GM12878 (cell line): ENCODE data around the gene ENTREP1. TPM values are rescaled to one million over a fixed set of nuclear protein-coding genes. Genes with fewer than 3 reads are reported as not detected.

Source experiments
- ATAC-seq: fragments of 200-7000 bp; cut with Tn5 transposase; 3 replicates; pipeline ENCODE4 v1.9.1; 2020; ENCODE audit warnings: mild to moderate bottlenecking, moderate library complexity
- BruUV-seq: library from RNA; stranded (reverse); fragments of 400-500 nt; replicated peaks from 2 replicates; lab custom pipeline; 2021; lab: Mats Ljungman, UMichigan
- CTCF ChIA-PET: fragments of 300-600 bp; sonication (Branson Sonifier 250); formaldehyde crosslinking; extraction: SDS; loops from one replicate; lab custom pipeline; 2021; ENCODE audit warnings: inconsistent platforms; lab: Yijun Ruan, JAX
- POLR2A ChIA-PET: fragments of 350-600 bp; formaldehyde crosslinking; extraction: SDS; loops from one replicate; lab custom pipeline; 2021; ENCODE audit warnings: inconsistent platforms; lab: Charles Lee
- RAD21 ChIA-PET: fragments of 300-600 bp; sonication (Branson Sonifier 250); formaldehyde crosslinking; loops from one replicate; lab custom pipeline; 2023; ENCODE audit warnings: antibody characterized with exemption; ENCODE audit not compliant: unreplicated experiment; lab: Charles Lee
- SMC1A ChIA-PET: fragments of 300-600 bp; sonication (Branson Sonifier 250); formaldehyde crosslinking; loops from one replicate; lab custom pipeline; 2023; ENCODE audit not compliant: unreplicated experiment, uncharacterized antibody; lab: Charles Lee
- DNase-seq: peaks from one replicate; pipeline ENCODE4 v3.0.0-alpha.2; 2011; ENCODE audit warnings: low read depth, low spot score
- FAIRE-seq: peaks from 3 replicates; lab custom pipeline; 2011; peaks lifted over from hg19 to GRCh38; lab: Jason Lieb, UNC
- H2AFZ ChIP-seq: 2 replicates; pipeline ENCODE4 v1.6.0; 2011; ENCODE audit warnings: low read depth, low read length, control low read depth; ENCODE audit not compliant: control insufficient read depth
- H3K27ac ChIP-seq: 2 replicates; pipeline ENCODE4 v1.5.1; 2011; ENCODE audit warnings: control low read depth; ENCODE audit not compliant: control insufficient read depth, insufficient read depth
- H3K27me3 ChIP-seq, 2 experiments: replicated peaks in 1 of 2; 2 replicates each; pipeline versions ENCODE4 v1.6.0 to v1.6.1; 2011; ENCODE audit warnings: low read length in 1 of 2; ENCODE audit not compliant: control insufficient read depth in 2 of 2, insufficient read depth in 2 of 2
- H3K36me3 ChIP-seq, 2 experiments: 2 replicates each; pipeline ENCODE4 v1.5.1; 2011; ENCODE audit warnings: low read length in 1 of 2; ENCODE audit not compliant: control insufficient read depth in 2 of 2, insufficient read depth in 2 of 2
- H3K4me1 ChIP-seq: 2 replicates; pipeline ENCODE4 v1.6.1; 2011; ENCODE audit warnings: mild to moderate bottlenecking, low read length, moderate library complexity, mixed read lengths; ENCODE audit not compliant: control insufficient read depth, insufficient read depth
- H3K4me2 ChIP-seq: 2 replicates; pipeline ENCODE4 v1.6.0; 2011; ENCODE audit warnings: control low read depth; ENCODE audit not compliant: control insufficient read depth, insufficient read depth
- H3K4me3 ChIP-seq: fragments of 200-600 bp; sonication (generic); 2 replicates; pipeline ENCODE4 v1.5.1; 2016
- H3K79me2 ChIP-seq: 2 replicates; pipeline ENCODE4 v1.6.0; 2011; ENCODE audit warnings: low read length; ENCODE audit not compliant: control insufficient read depth, insufficient read depth
- H3K9ac ChIP-seq: 2 replicates; pipeline ENCODE4 v1.8.0; 2011; ENCODE audit warnings: low read length, control low read depth, mixed read lengths; ENCODE audit not compliant: control insufficient read depth, insufficient read depth
- H3K9me3 ChIP-seq: replicated peaks from 3 replicates; pipeline ENCODE4 v1.5.1; 2011; ENCODE audit warnings: mild to moderate bottlenecking, low read length; ENCODE audit not compliant: control insufficient read depth, insufficient read depth
- H4K20me1 ChIP-seq: 2 replicates; pipeline ENCODE4 v1.6.0; 2011; ENCODE audit not compliant: control insufficient read depth, insufficient read depth
- CHD1 ChIP-seq: IDR thresholded peaks from 2 replicates; pipeline ENCODE4 v1.6.1; 2012; ENCODE audit warnings: low read depth, low read length, improper control_type of control experiment
- EP300 ChIP-seq, 2 experiments: fragments of 150-350 bp in 1 of 2; IDR thresholded peaks; 2 replicates each; pipeline ENCODE4 v1.6.1; 2011 to 2012; ENCODE audit warnings: low read depth in 2 of 2, low read length in 2 of 2, borderline replicate concordance in 1 of 2, improper control_type of control experiment in 1 of 2, inconsistent platforms in 1 of 2; ENCODE audit not compliant: control insufficient read depth in 1 of 2
- MYC ChIP-seq: IDR thresholded peaks from 2 replicates; pipeline ENCODE4 v1.6.1; 2011; ENCODE audit warnings: mild to moderate bottlenecking, low read length, moderate library complexity, inconsistent platforms; ENCODE audit not compliant: insufficient read depth, insufficient replicate concordance, insufficient read length, severe bottlenecking
- PML ChIP-seq: IDR thresholded peaks from 2 replicates; pipeline ENCODE4 v1.6.1; 2012; ENCODE audit warnings: low read length, inconsistent platforms
- TCF7 ChIP-seq: IDR thresholded peaks from 2 replicates; pipeline ENCODE4 v1.6.1; 2014; ENCODE audit warnings: antibody characterized with exemption, borderline replicate concordance
- ZNF274 ChIP-seq: IDR thresholded peaks from one replicate; pipeline ENCODE4 v1.8.0; 2011; ENCODE audit not compliant: insufficient read length, insufficient read depth
- WGBS: methylation state at CpG from one replicate; pipeline ENCODE4 v1.1.6; 2016; ENCODE audit warnings: low lambda C conversion rate; ENCODE audit not compliant: insufficient replicate concordance, insufficient coverage; ENCODE audit errors: missing lambda C conversion rate; 5-methylcytosine and 5-hydroxymethylcytosine counted together
- in situ Hi-C: fragments of 300-500 bp; cut with MboI; formaldehyde crosslinking; loops from 9 replicates; pipeline ENCODE4 v1.14.3; 2018; ENCODE audit warnings: mixed read lengths
- intact Hi-C: fragments of 100-400 bp; cut with micrococcal nuclease; formaldehyde crosslinking; loops from one replicate; pipeline ENCODE4 v1.14.2; 2022; ENCODE audit not compliant: unreplicated experiment
- polyA plus RNA-seq, 11 experiments: library from polyadenylated mRNA; depleted of rRNA in 4 of 11; unstranded in 6 of 11; stranded (reverse) in 5 of 11; fragments of >200 nt; fragmentation: Nextera tagmentation in 4 of 11; fragmentation: Illumina TruSeq in 1 of 11; extraction: Ambion mirVana in 4 of 11; extraction: Trizol in 1 of 11; gene quantifications; 1 replicate in 1 of 11; 2 replicates in 10 of 11; pipeline versions ENCODE4 v1.2.1 to v1.2.3, GENCODE V29; 2011 to 2016; ENCODE audit warnings: inconsistent platforms in 2 of 11, missing spikeins in 2 of 11, low read depth in 1 of 11
- total RNA-seq, 4 experiments: library from RNA; depleted of rRNA in 3 of 4; stranded (reverse); fragments of >200 nt in 3 of 4; fragmentation: Illumina TruSeq in 1 of 4; extraction: Trizol in 1 of 4; gene quantifications; 2 replicates each; pipeline versions ENCODE4 v1.2.1 to v1.2.3, GENCODE V29; 2013 to 2021
- TF ChIP-seq, protein P1 (sequence below): fragments of 450-650 bp; IDR thresholded peaks from 2 replicates; pipeline ENCODE4 v1.6.1; 2017; ENCODE audit warnings: mild to moderate bottlenecking, moderate library complexity
- TF ChIP-seq, protein P2 (sequence below): fragments of 150-350 bp; IDR thresholded peaks from 2 replicates; pipeline ENCODE4 v1.6.1; 2016; ENCODE audit warnings: low read depth, low read length

ENTREP1 gene
- total and polyA plus RNA-seq, 10 of the 15 experiments (the other 5 are each of a cell fraction or from before 2014, with no cell fraction given): not detected

- WGBS: 0% methylated on average over 1 of the region's 1 CpG
- no TSS peak for BruUV-seq
Observed at GRCh38 chr9:69299826-69300225, 25.2 kb upstream of the ENTREP1 start.

More at GRCh38 chr9:69299826-69300225, 25.2 kb upstream of the ENTREP1 start:
- CTCF ChIA-PET: no interaction called here
- no peak for TF ChIP-seq CHD1
- TF ChIP-seq, protein P1, sequence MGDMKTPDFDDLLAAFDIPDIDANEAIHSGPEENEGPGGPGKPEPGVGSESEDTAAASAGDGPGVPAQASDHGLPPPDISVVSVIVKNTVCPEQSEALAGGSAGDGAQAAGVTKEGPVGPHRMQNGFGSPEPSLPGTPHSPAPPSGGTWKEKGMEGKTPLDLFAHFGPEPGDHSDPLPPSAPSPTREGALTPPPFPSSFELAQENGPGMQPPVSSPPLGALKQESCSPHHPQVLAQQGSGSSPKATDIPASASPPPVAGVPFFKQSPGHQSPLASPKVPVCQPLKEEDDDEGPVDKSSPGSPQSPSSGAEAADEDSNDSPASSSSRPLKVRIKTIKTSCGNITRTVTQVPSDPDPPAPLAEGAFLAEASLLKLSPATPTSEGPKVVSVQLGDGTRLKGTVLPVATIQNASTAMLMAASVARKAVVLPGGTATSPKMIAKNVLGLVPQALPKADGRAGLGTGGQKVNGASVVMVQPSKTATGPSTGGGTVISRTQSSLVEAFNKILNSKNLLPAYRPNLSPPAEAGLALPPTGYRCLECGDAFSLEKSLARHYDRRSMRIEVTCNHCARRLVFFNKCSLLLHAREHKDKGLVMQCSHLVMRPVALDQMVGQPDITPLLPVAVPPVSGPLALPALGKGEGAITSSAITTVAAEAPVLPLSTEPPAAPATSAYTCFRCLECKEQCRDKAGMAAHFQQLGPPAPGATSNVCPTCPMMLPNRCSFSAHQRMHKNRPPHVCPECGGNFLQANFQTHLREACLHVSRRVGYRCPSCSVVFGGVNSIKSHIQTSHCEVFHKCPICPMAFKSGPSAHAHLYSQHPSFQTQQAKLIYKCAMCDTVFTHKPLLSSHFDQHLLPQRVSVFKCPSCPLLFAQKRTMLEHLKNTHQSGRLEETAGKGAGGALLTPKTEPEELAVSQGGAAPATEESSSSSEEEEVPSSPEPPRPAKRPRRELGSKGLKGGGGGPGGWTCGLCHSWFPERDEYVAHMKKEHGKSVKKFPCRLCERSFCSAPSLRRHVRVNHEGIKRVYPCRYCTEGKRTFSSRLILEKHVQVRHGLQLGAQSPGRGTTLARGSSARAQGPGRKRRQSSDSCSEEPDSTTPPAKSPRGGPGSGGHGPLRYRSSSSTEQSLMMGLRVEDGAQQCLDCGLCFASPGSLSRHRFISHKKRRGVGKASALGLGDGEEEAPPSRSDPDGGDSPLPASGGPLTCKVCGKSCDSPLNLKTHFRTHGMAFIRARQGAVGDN: no peak
- no peak for TF ChIP-seq MYC
- TF ChIP-seq PML: no peak
- TF ChIP-seq TCF7: no peak
- TF ChIP-seq ZNF274: no peak
- TF ChIP-seq, protein P2, sequence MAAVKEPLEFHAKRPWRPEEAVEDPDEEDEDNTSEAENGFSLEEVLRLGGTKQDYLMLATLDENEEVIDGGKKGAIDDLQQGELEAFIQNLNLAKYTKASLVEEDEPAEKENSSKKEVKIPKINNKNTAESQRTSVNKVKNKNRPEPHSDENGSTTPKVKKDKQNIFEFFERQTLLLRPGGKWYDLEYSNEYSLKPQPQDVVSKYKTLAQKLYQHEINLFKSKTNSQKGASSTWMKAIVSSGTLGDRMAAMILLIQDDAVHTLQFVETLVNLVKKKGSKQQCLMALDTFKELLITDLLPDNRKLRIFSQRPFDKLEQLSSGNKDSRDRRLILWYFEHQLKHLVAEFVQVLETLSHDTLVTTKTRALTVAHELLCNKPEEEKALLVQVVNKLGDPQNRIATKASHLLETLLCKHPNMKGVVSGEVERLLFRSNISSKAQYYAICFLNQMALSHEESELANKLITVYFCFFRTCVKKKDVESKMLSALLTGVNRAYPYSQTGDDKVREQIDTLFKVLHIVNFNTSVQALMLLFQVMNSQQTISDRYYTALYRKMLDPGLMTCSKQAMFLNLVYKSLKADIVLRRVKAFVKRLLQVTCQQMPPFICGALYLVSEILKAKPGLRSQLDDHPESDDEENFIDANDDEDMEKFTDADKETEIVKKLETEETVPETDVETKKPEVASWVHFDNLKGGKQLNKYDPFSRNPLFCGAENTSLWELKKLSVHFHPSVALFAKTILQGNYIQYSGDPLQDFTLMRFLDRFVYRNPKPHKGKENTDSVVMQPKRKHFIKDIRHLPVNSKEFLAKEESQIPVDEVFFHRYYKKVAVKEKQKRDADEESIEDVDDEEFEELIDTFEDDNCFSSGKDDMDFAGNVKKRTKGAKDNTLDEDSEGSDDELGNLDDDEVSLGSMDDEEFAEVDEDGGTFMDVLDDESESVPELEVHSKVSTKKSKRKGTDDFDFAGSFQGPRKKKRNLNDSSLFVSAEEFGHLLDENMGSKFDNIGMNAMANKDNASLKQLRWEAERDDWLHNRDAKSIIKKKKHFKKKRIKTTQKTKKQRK: no peak
- no peak for TF ChIP-seq EP300 (IDR thresholded peaks at IDR 0.05; ENCODE audit: borderline replicate concordance in 1 of 2, control insufficient read depth in 1 of 2, low read depth in 2 of 2, low read length in 2 of 2)
- TF ChIP-seq, all 136 proteins: peak for 0
- Histone ChIP-seq H3K36me3 (no peaks in the 10 kb centered on the region), H3K4me1 (no peaks in the 10 kb centered on the region), H3K4me3 (no peak overlapping the region), H3K27ac (no peak overlapping the region), H3K4me2 (no peak overlapping the region), H3K9ac (no peak overlapping the region), H3K79me2 (no peaks in the 10 kb centered on the region), H3K9me3 (no peaks in the 10 kb centered on the region), H4K20me1 (no peaks in the 10 kb centered on the region), H2AFZ (no peak overlapping the region), H3K27me3 (no peaks in the 10 kb centered on the region)
- ChIA-PET SMC1A (interaction anchor here (0.9 kb wide), 1 partner anchor 12 kb away, joined by 4 read pairs; no protein-coding TSS in a partner anchor), POLR2A (no interaction called here), RAD21 (no interaction called here)
- intact Hi-C loops (no loop called here), in situ Hi-C loops (no loop called here)
- DNase-seq (no peak), FAIRE-seq (no peak), ATAC-seq (no peak)
